ENCODE results near the gene NDST4. TPM values are rescaled to one million over a fixed set of nuclear protein-coding genes. Genes with fewer than 3 reads are reported as not detected.

The NDST4 gene
- total and polyA plus RNA-seq, 10 donors: 0.06 to 7.7 (median 1.3) TPM; not detected in 2

GRCh38 chr4:114782415-114783214, 330.8 kb downstream of the NDST4 start:
- TF ChIP-seq POLR2AphosphoS5 (IDR thresholded peaks at IDR 0.05): no peak
- no peak for TF ChIP-seq POLR2A (IDR thresholded peaks at IDR 0.05)
- intact Hi-C loops (cut with DNase I; ENCODE audit: low total_unique reads): no loop called here
- DNase-seq: no peak
- Histone ChIP-seq H3K27me3 (replicated peaks in 1 of 7) (peaks cover 0 to 10% (median 0%) of the 10 kb centered on the region in 7 donors), H3K36me3 (no peaks in the 10 kb centered on the region), H3K9me3 (no peaks in the 10 kb centered on the region), H3K4me1 (no peaks in the 10 kb centered on the region), H3K27ac (no peak overlapping the region), H3K4me3 (no peak overlapping the region)
- 56 to 74% (median 63%) methylated on average over 6 of the region's 6 CpGs for WGBS, 5 donors

- peaks cover 0 to 10% (median 0%) of the 10 kb centered on the region in 7 donors for H3K27me3 ChIP-seq (replicated peaks in 1 of 7)
- H3K27ac ChIP-seq: no peak overlapping the region
- no peak overlapping the region for H3K4me3 ChIP-seq
- intact Hi-C loops (cut with DNase I; ENCODE audit: low total_unique reads): no loop called here
- DNase-seq: no peak
- H3K36me3 ChIP-seq: no peaks in the 10 kb centered on the region
- H3K4me1 ChIP-seq: no peaks in the 10 kb centered on the region
- 68 to 92% (median 78%) methylated on average over 1 of the region's 1 CpG for WGBS, 5 donors
- H3K9me3 ChIP-seq: no peaks in the 10 kb centered on the region
- TF ChIP-seq POLR2A (IDR thresholded peaks at IDR 0.05) (no peak), CTCF (IDR thresholded peaks at IDR 0.05 in 8 of 11, conservative IDR thresholded peaks at IDR 0.05 in 3 of 11) (peak in 5 of 11 experiments; percentile 16 to 27 (median 25))
Observed at GRCh38 chr4:114780205-114780604, 333.2 kb downstream of the NDST4 start.

Small RNA genes within 50 kb of the gene (small RNA-seq; reads per million reads assigned to genes)
- gene RN7SL808P: 0 reads per million in 4 donors

Measured in spleen (tissue), 11 donors.